Measurements from ENCODE around the gene STOML3.

Gene STOML3, protein sequence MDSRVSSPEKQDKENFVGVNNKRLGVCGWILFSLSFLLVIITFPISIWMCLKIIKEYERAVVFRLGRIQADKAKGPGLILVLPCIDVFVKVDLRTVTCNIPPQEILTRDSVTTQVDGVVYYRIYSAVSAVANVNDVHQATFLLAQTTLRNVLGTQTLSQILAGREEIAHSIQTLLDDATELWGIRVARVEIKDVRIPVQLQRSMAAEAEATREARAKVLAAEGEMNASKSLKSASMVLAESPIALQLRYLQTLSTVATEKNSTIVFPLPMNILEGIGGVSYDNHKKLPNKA

DNA sequence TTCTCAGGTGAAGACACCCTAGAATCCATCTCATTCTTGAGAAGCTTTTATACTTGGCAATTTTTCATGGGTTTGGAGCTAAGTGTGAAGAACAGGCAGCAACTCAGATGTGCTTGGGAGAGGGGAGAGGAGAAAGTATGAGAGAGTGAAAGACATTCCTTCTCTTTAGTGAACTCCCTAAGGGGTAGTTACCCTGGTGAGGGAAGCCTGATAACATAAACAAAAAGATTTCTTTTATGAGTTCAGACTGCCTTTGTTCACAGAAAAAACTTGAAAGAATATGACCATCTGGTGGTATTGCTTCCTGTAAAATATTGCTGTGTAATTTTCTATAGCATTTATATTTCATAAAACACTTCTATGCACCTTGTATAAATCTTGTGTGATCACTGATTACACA lies at the start of gene STOML3:
Gene STOML3 (minus strand): TSS at position 139 of the 400 bp plus-strand sequence. CDS start 110 bp downstream, at position 29.
- H3K9me3 ChIP-seq (ENCODE audit: control insufficient read depth in 1 of 2, low read length in 2 of 2), result no peaks in the 10 kb centered on the region
- H3K4me1 ChIP-seq (ENCODE audit: control insufficient read depth in 1 of 2, insufficient read depth in 2 of 2, low read length in 2 of 2), result no peaks in the 10 kb centered on the region
- no peaks in the 10 kb centered on the region for H3K27me3 ChIP-seq (ENCODE audit: control insufficient read depth in 1 of 2, insufficient read depth in 2 of 2, low read length in 2 of 2)
- H3K36me3 ChIP-seq (ENCODE audit: control insufficient read depth in 1 of 2, insufficient read depth in 2 of 2, low read length in 2 of 2), result no peaks in the 10 kb centered on the region
- H3K27ac ChIP-seq (ENCODE audit: low read depth, low read length), result no peak within 1 kb of the TSS
- H3K9ac ChIP-seq (ENCODE audit: low read depth in 1 of 2, low read length in 2 of 2), result no peak within 1 kb of the TSS
- H3K4me3 ChIP-seq (ENCODE audit: low read depth in 1 of 2, low read length in 2 of 2), result no peak within 1 kb of the TSS

DNA sequence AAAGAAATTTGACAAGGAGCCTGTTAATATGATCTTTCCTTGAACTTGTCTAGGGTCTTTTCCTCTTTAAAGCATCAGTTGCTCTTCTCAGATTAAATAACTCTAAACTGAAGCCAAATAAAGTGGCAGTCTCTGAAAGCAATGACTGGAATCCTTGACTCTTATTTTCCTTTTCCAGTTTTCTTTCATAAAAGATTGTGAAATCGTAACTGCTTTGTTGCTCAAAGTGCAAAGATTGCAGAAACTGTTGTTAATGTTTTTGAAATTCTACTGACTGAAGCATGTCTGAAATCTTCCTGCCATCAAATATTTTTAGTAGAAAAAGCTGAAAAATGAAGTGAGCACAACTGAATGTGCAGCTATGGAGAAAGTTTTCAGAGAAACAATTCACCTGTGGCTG lies 49.6 kb upstream of the STOML3 start:
- Histone ChIP-seq H3K27me3 (ENCODE audit: control insufficient read depth in 1 of 2, insufficient read depth in 2 of 2, low read length in 2 of 2) (no peaks in the 10 kb centered on the region), H3K4me1 (ENCODE audit: control insufficient read depth in 1 of 2, insufficient read depth in 2 of 2, low read length in 2 of 2) (peaks cover 12 to 14% of the 10 kb centered on the region in 2 donors), H3K9ac (ENCODE audit: low read depth in 1 of 2, low read length in 2 of 2) (no peak overlapping the region), H3K9me3 (ENCODE audit: control insufficient read depth in 1 of 2, low read length in 2 of 2) (no peaks in the 10 kb centered on the region), H3K36me3 (ENCODE audit: control insufficient read depth in 1 of 2, insufficient read depth in 2 of 2, low read length in 2 of 2) (peaks cover 0 to 3% of the 10 kb centered on the region in 2 donors), H3K27ac (ENCODE audit: low read depth, low read length) (no peak overlapping the region), H3K4me3 (ENCODE audit: low read depth in 1 of 2, low read length in 2 of 2) (no peak overlapping the region)

DNA sequence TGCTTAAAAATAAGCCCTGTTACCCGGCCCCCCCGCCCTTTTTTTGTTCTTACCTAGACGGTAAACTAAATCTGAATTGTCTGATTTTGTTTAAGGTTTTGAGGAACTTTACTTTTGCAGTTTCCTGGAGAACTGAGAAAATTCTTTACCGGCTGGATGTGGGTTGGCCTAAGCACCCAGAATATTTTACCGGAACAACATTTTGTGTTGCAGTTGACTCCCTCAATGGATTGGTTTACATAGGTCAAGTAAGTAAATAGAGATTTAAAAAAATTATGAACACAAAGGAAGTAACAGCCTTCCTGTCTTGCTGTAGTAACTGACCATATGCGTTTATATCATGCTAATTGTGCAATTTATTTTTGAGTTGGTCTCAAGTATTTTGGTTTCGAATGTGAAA lies 48.4 kb upstream of the STOML3 start:
- H3K27ac ChIP-seq (ENCODE audit: low read depth, low read length), result no peak overlapping the region
- no peaks in the 10 kb centered on the region for H3K9me3 ChIP-seq (ENCODE audit: control insufficient read depth in 1 of 2, low read length in 2 of 2)
- H3K4me3 ChIP-seq (ENCODE audit: low read depth in 1 of 2, low read length in 2 of 2), result peak overlapping the region; percentile 100
- peak overlapping the region in 1 of 2 donors; percentile 84 for H3K9ac ChIP-seq (ENCODE audit: low read depth in 1 of 2, low read length in 2 of 2)
- no peaks in the 10 kb centered on the region for H3K27me3 ChIP-seq (ENCODE audit: control insufficient read depth in 1 of 2, insufficient read depth in 2 of 2, low read length in 2 of 2)
- H3K4me1 ChIP-seq (ENCODE audit: control insufficient read depth in 1 of 2, insufficient read depth in 2 of 2, low read length in 2 of 2), result peaks cover 20 to 21% of the 10 kb centered on the region in 2 donors
- H3K36me3 ChIP-seq (ENCODE audit: control insufficient read depth in 1 of 2, insufficient read depth in 2 of 2, low read length in 2 of 2), result peaks cover 0 to under 1% of the 10 kb centered on the region in 2 donors

GRCh38 chr13:39038569-39039030 lies 48.0 kb upstream of the STOML3 start:
- Histone ChIP-seq H3K27me3 (ENCODE audit: control insufficient read depth in 1 of 2, insufficient read depth in 2 of 2, low read length in 2 of 2) (no peaks in the 10 kb centered on the region), H3K4me1 (ENCODE audit: control insufficient read depth in 1 of 2, insufficient read depth in 2 of 2, low read length in 2 of 2) (peaks cover 20 to 21% of the 10 kb centered on the region in 2 donors), H3K9ac (ENCODE audit: low read depth in 1 of 2, low read length in 2 of 2) (peak overlapping the region; percentile 67 to 84), H3K27ac (ENCODE audit: low read depth, low read length) (peak overlapping the region; percentile 72), H3K9me3 (ENCODE audit: control insufficient read depth in 1 of 2, low read length in 2 of 2) (no peaks in the 10 kb centered on the region), H3K36me3 (ENCODE audit: control insufficient read depth in 1 of 2, insufficient read depth in 2 of 2, low read length in 2 of 2) (no peaks in the 10 kb centered on the region), H3K4me3 (ENCODE audit: low read depth in 1 of 2, low read length in 2 of 2) (peak overlapping the region; percentile 100)

DNA sequence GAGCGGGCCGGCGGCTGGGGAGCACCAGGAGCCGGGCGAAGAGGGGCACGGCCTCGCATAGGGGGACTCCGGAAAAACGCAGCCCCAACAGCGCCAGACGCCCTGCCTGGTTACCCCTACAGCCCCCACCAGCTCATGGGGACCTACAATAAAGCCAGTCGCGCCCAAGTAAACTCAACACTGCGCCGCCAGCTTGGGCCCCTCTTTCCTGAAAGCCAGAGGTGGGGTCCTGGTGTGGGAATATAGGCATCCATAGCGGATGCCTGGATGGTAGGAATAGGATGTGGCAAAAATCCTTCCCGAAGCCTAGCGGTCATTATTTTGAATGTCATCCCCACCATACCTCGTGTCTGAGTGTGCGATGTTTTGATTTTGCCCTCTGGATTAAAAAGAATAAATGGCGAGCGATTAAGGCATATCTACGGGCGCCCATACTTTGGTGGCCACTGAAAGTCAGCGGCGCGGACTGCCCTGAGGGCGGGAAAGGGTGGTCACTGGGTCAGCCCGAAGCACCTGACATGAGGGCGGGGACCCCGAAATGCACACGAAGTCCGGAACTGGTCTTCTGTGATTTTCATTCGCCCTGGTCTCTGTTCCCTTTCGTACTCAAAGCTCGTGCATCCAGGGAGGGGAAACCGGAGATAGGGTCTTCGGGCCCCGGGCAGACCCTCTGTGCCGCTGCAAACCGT lies 47.4 kb upstream of the STOML3 start, which contains the start of the genes NHLRC3 and PROSER1:
Gene NHLRC3 (plus strand): TSS at position 577 of the 689 bp plus-strand sequence. CDS start 184 bp downstream, outside the sequence.
Gene PROSER1 (minus strand): TSS at position 210 of the 689 bp plus-strand sequence. CDS start 847 bp downstream, outside the sequence.
- Histone ChIP-seq H3K4me3 (ENCODE audit: low read depth in 1 of 2, low read length in 2 of 2) (peak within 1 kb of the TSS; percentile 100), H3K36me3 (ENCODE audit: control insufficient read depth in 1 of 2, insufficient read depth in 2 of 2, low read length in 2 of 2) (no peaks in the 10 kb centered on the region), H3K27me3 (ENCODE audit: control insufficient read depth in 1 of 2, insufficient read depth in 2 of 2, low read length in 2 of 2) (no peaks in the 10 kb centered on the region), H3K9me3 (ENCODE audit: control insufficient read depth in 1 of 2, low read length in 2 of 2) (no peaks in the 10 kb centered on the region), H3K9ac (ENCODE audit: low read depth in 1 of 2, low read length in 2 of 2) (peak within 1 kb of the TSS; percentile 67 to 84), H3K4me1 (ENCODE audit: control insufficient read depth in 1 of 2, insufficient read depth in 2 of 2, low read length in 2 of 2) (peaks cover 20 to 21% of the 10 kb centered on the region in 2 donors), H3K27ac (ENCODE audit: low read depth, low read length) (peak within 1 kb of the TSS; percentile 72)

GRCh38 chr13:39037410-39037879 lies 46.8 kb upstream of the STOML3 start:
- Histone ChIP-seq H3K27me3 (ENCODE audit: control insufficient read depth in 1 of 2, insufficient read depth in 2 of 2, low read length in 2 of 2) (no peaks in the 10 kb centered on the region), H3K4me1 (ENCODE audit: control insufficient read depth in 1 of 2, insufficient read depth in 2 of 2, low read length in 2 of 2) (peaks cover 20 to 21% of the 10 kb centered on the region in 2 donors), H3K9ac (ENCODE audit: low read depth in 1 of 2, low read length in 2 of 2) (peak overlapping the region; percentile 67 to 84), H3K27ac (ENCODE audit: low read depth, low read length) (peak overlapping the region; percentile 70), H3K36me3 (ENCODE audit: control insufficient read depth in 1 of 2, insufficient read depth in 2 of 2, low read length in 2 of 2) (no peaks in the 10 kb centered on the region), H3K9me3 (ENCODE audit: control insufficient read depth in 1 of 2, low read length in 2 of 2) (no peaks in the 10 kb centered on the region), H3K4me3 (ENCODE audit: low read depth in 1 of 2, low read length in 2 of 2) (peak overlapping the region; percentile 100)

- H3K36me3 ChIP-seq (ENCODE audit: control insufficient read depth in 1 of 2, insufficient read depth in 2 of 2, low read length in 2 of 2), result no peaks in the 10 kb centered on the region
- no peaks in the 10 kb centered on the region for H3K9me3 ChIP-seq (ENCODE audit: control insufficient read depth in 1 of 2, low read length in 2 of 2)
- peak overlapping the region; percentile 67 to 84 for H3K9ac ChIP-seq (ENCODE audit: low read depth in 1 of 2, low read length in 2 of 2)
- H3K4me1 ChIP-seq (ENCODE audit: control insufficient read depth in 1 of 2, insufficient read depth in 2 of 2, low read length in 2 of 2), result peaks cover 20 to 21% of the 10 kb centered on the region in 2 donors
- H3K27ac ChIP-seq (ENCODE audit: low read depth, low read length), result no peak overlapping the region
- H3K4me3 ChIP-seq (ENCODE audit: low read depth in 1 of 2, low read length in 2 of 2), result peak overlapping the region; percentile 100
- no peaks in the 10 kb centered on the region for H3K27me3 ChIP-seq (ENCODE audit: control insufficient read depth in 1 of 2, insufficient read depth in 2 of 2, low read length in 2 of 2)
These were observed 45.6 kb upstream of the STOML3 start for GRCh38 chr13:39036212-39036611.

- Histone ChIP-seq H3K9me3 (ENCODE audit: control insufficient read depth in 1 of 2, low read length in 2 of 2) (no peaks in the 10 kb centered on the region), H3K27ac (ENCODE audit: low read depth, low read length) (no peak overlapping the region), H3K4me3 (ENCODE audit: low read depth in 1 of 2, low read length in 2 of 2) (peak overlapping the region; percentile 100), H3K36me3 (ENCODE audit: control insufficient read depth in 1 of 2, insufficient read depth in 2 of 2, low read length in 2 of 2) (peaks cover 0 to 1% of the 10 kb centered on the region in 2 donors), H3K9ac (ENCODE audit: low read depth in 1 of 2, low read length in 2 of 2) (peak overlapping the region; percentile 16 to 84), H3K27me3 (ENCODE audit: control insufficient read depth in 1 of 2, insufficient read depth in 2 of 2, low read length in 2 of 2) (no peaks in the 10 kb centered on the region), H3K4me1 (ENCODE audit: control insufficient read depth in 1 of 2, insufficient read depth in 2 of 2, low read length in 2 of 2) (peaks cover 20% of the 10 kb centered on the region in 2 donors)
These were observed 45.2 kb upstream of the STOML3 start for GRCh38 chr13:39035799-39036198.

GRCh38 chr13:39035204-39035603 lies 44.6 kb upstream of the STOML3 start:
- Histone ChIP-seq H3K27ac (ENCODE audit: low read depth, low read length) (no peak overlapping the region), H3K9ac (ENCODE audit: low read depth in 1 of 2, low read length in 2 of 2) (peak overlapping the region; percentile 16), H3K4me1 (ENCODE audit: control insufficient read depth in 1 of 2, insufficient read depth in 2 of 2, low read length in 2 of 2) (peaks cover 14 to 20% of the 10 kb centered on the region in 2 donors)

DNA sequence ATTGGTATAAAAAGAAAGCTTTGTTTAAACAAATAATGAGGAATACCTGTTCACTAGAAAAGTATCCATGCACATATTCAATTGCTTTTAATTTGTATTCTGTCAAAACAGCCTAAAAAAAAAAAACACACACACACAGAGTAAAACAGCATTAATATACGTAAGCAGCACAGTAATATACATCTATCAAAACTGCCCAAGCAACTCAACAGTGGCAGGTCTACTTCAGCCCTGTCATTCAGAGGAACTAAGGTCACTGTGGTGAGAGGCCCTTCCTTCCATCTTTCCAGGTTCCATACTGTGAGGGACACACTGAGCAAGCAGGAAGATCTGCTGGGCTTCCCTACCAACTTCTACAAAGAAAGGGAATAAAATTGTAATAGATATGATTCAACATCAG lies 43.5 kb upstream of the STOML3 start:
- H3K36me3 ChIP-seq (ENCODE audit: control insufficient read depth in 1 of 2, insufficient read depth in 2 of 2, low read length in 2 of 2), result peaks cover 0 to 4% of the 10 kb centered on the region in 2 donors
- no peak overlapping the region for H3K9ac ChIP-seq (ENCODE audit: low read depth in 1 of 2, low read length in 2 of 2)
- no peaks in the 10 kb centered on the region for H3K9me3 ChIP-seq (ENCODE audit: control insufficient read depth in 1 of 2, low read length in 2 of 2)
- H3K4me1 ChIP-seq (ENCODE audit: control insufficient read depth in 1 of 2, insufficient read depth in 2 of 2, low read length in 2 of 2), result peaks cover 13 to 20% of the 10 kb centered on the region in 2 donors
- no peaks in the 10 kb centered on the region for H3K27me3 ChIP-seq (ENCODE audit: control insufficient read depth in 1 of 2, insufficient read depth in 2 of 2, low read length in 2 of 2)
- no peak overlapping the region for H3K27ac ChIP-seq (ENCODE audit: low read depth, low read length)
- H3K4me3 ChIP-seq (ENCODE audit: low read depth in 1 of 2, low read length in 2 of 2), result no peak overlapping the region

More at GRCh38 chr13:39035204-39035603, 44.6 kb upstream of the STOML3 start:
- H3K27me3 ChIP-seq (ENCODE audit: control insufficient read depth in 1 of 2, insufficient read depth in 2 of 2, low read length in 2 of 2), result no peaks in the 10 kb centered on the region
- H3K9me3 ChIP-seq (ENCODE audit: control insufficient read depth in 1 of 2, low read length in 2 of 2), result no peaks in the 10 kb centered on the region
- peak overlapping the region; percentile 100 for H3K4me3 ChIP-seq (ENCODE audit: low read depth in 1 of 2, low read length in 2 of 2)
- H3K36me3 ChIP-seq (ENCODE audit: control insufficient read depth in 1 of 2, insufficient read depth in 2 of 2, low read length in 2 of 2), result peaks cover 0 to 4% of the 10 kb centered on the region in 2 donors
